Skin epidermis (tissue), 12 donors: Measurements from ENCODE around the gene CCDC172.

Experiments
- H3K27ac ChIP-seq, 21 experiments: fragments of 200-600 bp; sonication (generic) in 11 of 21; one replicate each; pipeline ENCODE4 v1.5.0; 2020; ENCODE audit warnings: mild to moderate bottlenecking in 3 of 21, inconsistent platforms in 2 of 21, moderate library complexity in 2 of 21
- H3K4me3 ChIP-seq, 7 experiments: fragments of 200-600 bp; sonication (generic) in 2 of 7; one replicate each; pipeline ENCODE4 v1.5.0; 2020; ENCODE audit warnings: inconsistent platforms in 2 of 7, mild to moderate bottlenecking in 2 of 7, moderate library complexity in 1 of 7

The CCDC172 gene

DNA sequence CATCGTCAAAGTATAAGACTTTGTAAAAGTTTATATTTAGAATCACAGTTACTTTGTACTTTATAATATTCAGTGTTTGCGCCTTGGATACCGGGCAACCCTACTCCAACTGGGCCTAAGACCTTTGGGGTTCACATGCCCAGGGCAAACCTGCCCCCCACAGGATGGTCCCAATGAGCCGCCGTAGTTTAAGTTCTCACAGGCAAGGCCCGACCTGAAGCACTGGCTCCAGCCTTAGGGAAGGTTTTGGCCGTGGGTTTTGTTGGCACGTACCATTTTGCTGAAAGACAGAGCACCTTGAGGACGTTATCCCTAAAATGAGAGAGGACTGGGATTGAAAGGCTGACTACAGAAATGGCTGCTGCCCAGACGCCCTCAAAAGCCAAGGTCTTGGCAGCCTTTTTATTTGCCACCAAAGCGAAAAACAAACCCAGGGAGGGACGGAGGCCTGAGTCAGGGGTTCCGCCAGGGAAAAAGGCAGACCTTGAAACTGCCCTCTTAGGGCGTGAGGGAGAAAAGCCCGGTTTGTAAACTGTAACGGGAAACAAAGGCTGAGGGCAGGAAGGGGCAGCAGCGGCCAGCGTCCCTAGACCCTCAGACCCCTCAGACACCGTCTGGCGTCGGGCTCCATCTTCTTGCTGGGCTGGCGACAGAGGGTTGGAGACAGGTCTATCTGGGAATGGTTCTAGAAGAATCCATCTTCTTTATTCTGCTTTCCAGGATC lies at the start of gene CCDC172:
TSS of gene CCDC172 (plus strand) at position 222 of the 724 bp plus-strand sequence. CDS start 564 bp downstream, outside the sequence.
- Histone ChIP-seq H3K4me3 (no peak within 1 kb of the TSS), H3K27ac (no peak within 1 kb of the TSS)

DNA sequence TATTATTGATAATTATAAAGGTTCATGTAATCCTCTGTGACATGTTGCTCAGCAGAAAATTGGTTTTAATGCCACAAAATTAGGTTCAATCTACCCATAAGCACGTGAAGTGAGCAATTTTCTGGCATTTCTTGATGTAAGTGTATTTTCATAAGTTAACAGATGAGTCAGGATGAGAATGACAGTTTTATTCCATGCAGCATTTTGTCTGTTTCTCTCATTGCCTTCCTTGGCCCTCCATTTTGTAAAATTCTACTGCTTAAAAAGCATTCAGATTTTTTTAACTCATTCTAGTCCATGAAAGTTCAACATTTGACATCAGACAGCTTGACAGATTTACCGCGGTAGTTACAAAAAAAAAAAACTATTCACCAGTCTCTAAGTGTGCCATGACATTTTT lies 47.3 kb upstream of the CCDC172 start:
- Histone ChIP-seq H3K4me3 (no peak overlapping the region), H3K27ac (no peak overlapping the region)

DNA sequence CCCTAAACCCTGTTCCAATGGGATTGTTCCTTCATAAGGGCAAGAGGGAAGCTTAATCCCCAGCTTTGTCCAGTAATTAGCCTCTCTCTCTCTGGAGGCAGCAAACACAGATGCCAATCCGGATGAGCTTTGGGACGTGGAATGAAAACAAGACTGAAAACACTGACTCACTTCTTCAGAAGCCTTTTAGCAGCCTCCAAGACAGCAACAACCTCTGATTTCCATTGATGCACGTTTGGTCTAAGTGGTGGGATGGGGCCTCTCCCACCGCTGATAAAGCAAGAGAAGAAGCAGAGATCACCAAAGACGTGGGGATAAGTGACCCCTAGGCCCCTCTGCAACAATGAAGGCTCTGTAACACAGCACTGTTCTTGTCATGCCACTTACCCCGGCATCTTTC lies 45.4 kb upstream of the CCDC172 start:
- H3K27ac ChIP-seq: no peak overlapping the region
- no peak overlapping the region for H3K4me3 ChIP-seq

DNA sequence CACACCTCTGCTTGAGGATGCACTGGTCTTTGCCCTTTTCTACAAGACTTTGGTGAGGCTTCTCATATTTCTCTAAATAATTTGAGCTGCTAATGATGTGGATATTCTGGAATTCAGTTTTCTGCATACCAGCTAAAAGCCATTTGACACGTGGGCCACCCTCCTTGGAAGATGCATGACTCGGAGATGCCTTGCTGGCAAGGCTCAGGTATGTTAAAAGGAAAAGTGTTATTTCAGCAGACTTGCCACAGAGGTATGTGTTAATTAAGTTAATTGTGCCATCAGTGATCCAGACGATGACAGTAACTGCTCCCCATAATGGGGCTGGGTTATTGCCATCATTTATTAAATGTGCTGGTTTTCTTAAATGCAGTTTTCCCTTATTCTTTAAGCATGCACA lies 42.5 kb upstream of the CCDC172 start:
- Histone ChIP-seq H3K4me3 (no peak overlapping the region), H3K27ac (no peak overlapping the region)

DNA sequence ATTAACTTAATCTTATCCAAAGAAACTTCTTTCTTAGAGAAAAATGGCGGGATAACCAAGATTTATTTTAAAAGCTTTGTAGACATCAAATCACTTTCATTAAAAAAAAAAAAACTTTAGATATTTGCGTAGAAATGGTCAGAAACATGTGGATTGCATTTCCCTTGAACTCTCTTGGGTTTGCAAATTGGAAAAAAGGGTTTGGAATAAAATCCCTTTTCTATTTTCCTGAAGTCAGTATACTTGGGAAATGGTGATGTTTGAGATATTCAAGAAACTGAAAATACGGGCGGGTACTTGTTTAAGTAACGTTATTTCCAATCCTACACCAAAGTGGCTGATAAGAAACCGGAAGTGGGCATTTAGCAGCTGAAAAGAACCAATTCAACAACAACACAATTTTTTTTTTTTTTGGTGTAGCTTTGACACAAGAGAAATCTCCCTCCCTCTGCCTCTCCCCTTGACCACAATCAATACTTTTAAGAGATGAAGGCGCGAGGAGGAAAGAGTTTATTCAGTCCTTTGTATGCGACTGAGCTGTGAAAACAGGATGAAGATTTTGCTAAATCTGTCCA lies 37.5 kb upstream of the CCDC172 start:
- Histone ChIP-seq H3K27ac (no peak overlapping the region), H3K4me3 (no peak overlapping the region)

GRCh38 chr10:116287906-116288501 lies 36.2 kb upstream of the CCDC172 start:
- no peak overlapping the region for H3K4me3 ChIP-seq

GRCh38 chr10:116289652-116290051 lies 34.6 kb upstream of the CCDC172 start:
- Histone ChIP-seq H3K27ac (no peak overlapping the region), H3K4me3 (no peak overlapping the region)

More at GRCh38 chr10:116287906-116288501, 36.2 kb upstream of the CCDC172 start:
- H3K27ac ChIP-seq: no peak overlapping the region

GRCh38 chr10:116292493-116292892 lies 31.8 kb upstream of the CCDC172 start:
- no peak overlapping the region for H3K4me3 ChIP-seq
- H3K27ac ChIP-seq: no peak overlapping the region

- no peak overlapping the region for H3K4me3 ChIP-seq
Observed at GRCh38 chr10:116296291-116296721, 27.9 kb upstream of the CCDC172 start.

GRCh38 chr10:116298586-116298985 lies 25.7 kb upstream of the CCDC172 start:
- Histone ChIP-seq H3K27ac (no peak overlapping the region), H3K4me3 (no peak overlapping the region)

More at GRCh38 chr10:116296291-116296721, 27.9 kb upstream of the CCDC172 start:
- H3K27ac ChIP-seq: no peak overlapping the region

DNA sequence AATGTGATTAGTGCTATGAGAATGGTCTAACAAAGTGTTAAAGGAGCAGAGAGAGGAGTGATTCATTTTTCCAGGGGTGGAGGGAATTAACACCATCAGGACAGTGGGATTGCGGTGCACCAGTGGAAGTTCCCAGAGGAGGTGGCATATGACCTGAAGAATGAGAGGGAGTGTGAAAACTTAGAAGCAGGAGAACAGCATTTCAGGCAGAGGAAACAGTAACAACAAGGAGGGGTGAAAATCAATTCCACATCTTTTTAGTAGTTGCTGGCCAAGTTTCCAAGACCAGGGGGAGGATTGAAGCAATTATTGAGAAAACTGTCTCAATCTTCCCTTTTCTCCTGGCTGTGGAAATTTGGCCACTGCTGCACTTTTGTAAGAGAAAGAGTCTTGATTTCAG lies 23.7 kb upstream of the CCDC172 start:
- no peak overlapping the region for H3K27ac ChIP-seq

GRCh38 chr10:116304923-116305322 lies 19.3 kb upstream of the CCDC172 start:
- no peak overlapping the region for H3K27ac ChIP-seq

More for the DNA sequence above, 23.7 kb upstream of the CCDC172 start:
- no peak overlapping the region for H3K4me3 ChIP-seq

GRCh38 chr10:116306847-116307246 lies 17.4 kb upstream of the CCDC172 start:
- Histone ChIP-seq H3K4me3 (no peak overlapping the region), H3K27ac (peak overlapping the region in 1 of 21 experiments; percentile 61)

More at GRCh38 chr10:116304923-116305322, 19.3 kb upstream of the CCDC172 start:
- no peak overlapping the region for H3K4me3 ChIP-seq

DNA sequence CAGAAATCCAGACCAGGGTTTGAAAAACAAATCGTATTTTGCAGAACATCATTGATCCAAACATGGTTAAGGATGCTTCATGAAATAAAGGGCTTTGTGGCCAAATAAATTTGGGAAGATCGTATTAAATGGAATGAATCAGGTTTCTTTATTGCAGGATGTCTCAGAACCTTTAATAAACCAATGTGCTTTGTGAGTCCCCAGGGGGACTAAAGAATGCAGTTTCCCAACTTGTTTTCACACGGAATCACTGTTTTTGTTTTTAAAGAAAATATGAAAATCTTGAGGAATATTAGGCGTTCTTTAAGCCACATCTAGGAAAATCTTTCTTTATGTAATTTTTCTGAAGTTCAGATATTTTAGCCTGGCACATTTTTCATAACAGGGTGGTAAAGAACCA lies 16.8 kb upstream of the CCDC172 start:
- H3K27ac ChIP-seq: peak overlapping the region in 1 of 21 experiments; percentile 61
- H3K4me3 ChIP-seq: no peak overlapping the region

GRCh38 chr10:116311016-116311415 lies 13.2 kb upstream of the CCDC172 start:
- Histone ChIP-seq H3K27ac (no peak overlapping the region), H3K4me3 (no peak overlapping the region)

- no peak overlapping the region for H3K4me3 ChIP-seq
- no peak overlapping the region for H3K27ac ChIP-seq
Observed at GRCh38 chr10:116311706-116312490, 12.3 kb upstream of the CCDC172 start.

DNA sequence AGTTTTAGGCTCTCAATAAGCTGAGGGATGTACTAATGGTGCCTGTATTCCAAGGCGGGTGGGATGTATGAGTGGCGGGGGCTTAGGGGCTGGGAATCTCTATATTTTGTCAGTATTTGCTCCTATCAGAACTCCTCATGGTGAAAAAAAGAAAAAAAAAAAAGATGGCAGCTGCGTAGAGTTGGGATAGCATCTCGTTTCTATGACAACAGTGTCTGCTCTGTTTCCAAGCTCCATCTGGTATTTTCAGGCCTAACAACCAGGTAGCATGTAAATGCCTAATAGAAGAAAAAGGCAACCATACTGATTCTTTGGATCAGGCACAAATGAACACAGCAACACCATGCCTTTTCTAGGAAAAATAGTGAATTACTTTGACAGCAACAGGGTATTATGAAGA lies 11.7 kb upstream of the CCDC172 start:
- Histone ChIP-seq H3K4me3 (no peak overlapping the region), H3K27ac (no peak overlapping the region)

- Histone ChIP-seq H3K27ac (no peak overlapping the region), H3K4me3 (no peak overlapping the region)
Observed at GRCh38 chr10:116316503-116316902, 7.7 kb upstream of the CCDC172 start.

GRCh38 chr10:116324951-116325635 lies 845 bp downstream of the CCDC172 start:
- no peak overlapping the region for H3K4me3 ChIP-seq
- no peak overlapping the region for H3K27ac ChIP-seq

DNA sequence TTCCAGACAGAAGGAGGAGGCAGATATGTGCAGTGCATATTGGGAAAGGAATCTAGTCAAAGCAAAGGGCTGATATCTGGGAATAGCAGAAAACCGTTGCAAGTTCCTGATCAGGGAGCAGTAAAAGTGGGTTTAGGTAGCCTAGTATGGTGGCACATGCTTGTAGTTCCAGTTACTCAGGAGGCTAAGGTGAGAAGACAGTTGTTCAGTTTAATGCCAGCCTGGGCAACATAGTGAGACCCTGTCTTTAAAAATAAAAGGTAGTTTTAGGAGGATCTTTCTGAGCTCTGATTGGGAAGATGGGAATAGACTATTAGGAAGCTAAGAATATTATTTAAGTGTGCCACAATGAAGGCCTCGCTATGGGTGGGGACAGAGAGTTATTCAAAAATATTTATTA lies 1.7 kb downstream of the CCDC172 start:
- Histone ChIP-seq H3K4me3 (no peak overlapping the region), H3K27ac (no peak overlapping the region)
